ENCODE measurements around the gene ZNF764.
"Not testable (repeated sequence)": the region's sequence is repeated elsewhere in the genome, so short reads cannot be mapped to it uniquely, and the experiment has no call there.

ZNF764 gene

DNA sequence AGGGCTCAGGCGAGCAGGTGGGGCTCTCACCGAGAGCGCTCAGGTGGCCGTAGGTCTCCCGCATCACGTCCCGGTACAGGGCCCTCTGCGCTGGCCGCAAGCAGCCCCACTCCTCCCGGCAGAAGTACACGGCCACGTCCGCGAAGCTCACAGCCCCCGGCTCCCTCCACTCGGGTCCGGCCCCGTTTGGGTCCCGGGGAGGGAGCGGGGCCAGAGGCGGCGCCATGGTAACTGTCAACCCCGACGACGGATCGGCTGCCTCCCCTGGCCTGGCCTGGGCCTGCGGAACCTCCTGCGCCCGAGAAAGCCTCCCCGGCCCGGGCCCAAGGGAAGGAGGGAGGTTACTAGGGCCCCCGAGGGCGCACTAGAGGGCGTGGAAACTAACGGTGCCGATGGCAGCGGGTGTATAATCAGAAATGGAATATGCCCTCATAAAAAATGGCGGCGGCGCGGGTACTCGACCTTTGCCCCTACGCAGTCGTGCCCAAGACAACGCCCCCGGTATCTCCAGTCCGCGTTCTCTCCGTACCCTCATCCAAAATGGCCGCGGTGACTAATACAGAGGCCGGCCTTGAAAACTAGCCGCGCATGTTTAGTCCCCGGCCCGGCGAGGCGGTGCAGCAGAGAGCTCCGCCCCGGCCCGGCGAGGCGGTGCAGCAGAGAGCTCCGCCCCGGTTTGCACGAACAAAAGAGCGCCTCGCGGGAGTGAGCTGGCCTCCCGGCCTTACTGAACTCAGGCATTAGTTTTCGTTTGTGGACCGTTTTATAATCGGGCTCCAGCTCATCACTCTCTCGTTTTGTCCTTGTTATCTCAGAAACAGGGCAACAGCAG, at the start of gene ZNF764:
TSS of gene ZNF764 (minus strand) at position 418 of the 832 bp plus-strand sequence. CDS start at position 226, 192 bp downstream.
- peak; percentile 97 for DNase-seq

DNA sequence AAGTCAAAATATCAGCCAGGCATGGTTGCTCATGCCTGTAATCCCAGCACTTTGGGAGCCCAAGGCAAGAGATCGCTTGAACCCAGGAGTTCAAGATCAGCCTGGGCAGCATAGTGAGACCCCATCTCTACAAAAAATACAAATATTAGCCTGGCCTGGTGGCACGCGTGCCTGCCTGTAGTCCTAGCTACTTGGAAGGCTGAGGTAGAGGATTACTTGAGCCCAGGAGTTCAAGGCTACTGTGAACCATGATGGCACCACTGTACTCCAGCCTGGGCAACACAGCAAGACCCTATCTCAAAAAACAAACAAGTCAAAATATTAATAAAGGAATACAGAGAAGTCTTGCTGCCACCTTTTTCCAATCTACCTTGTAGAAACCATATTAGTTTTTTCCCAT, 47.8 kb upstream of the ZNF764 start:
- no peak for DNase-seq

DNA sequence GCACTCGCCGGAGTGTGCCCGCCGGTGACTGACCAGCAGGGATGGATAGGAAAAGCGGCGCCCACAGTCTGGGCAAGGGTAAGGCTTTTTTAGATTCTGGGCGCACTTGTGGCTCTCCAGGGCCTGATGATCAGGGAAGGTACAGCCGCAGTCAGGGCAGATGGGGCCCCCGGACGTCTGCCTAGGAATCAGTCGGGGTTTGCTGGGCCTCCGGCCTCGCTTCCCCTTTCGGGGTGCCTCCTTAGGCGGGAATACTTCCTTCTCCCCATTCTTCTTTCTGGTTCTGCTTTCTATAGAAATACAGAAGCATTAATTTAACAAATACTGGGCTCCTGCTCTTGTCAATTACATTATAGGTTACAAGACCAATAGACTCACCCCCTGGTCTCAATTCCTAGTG, 47.0 kb upstream of the ZNF764 start:
- DNase-seq = peak; percentile 78

DNA sequence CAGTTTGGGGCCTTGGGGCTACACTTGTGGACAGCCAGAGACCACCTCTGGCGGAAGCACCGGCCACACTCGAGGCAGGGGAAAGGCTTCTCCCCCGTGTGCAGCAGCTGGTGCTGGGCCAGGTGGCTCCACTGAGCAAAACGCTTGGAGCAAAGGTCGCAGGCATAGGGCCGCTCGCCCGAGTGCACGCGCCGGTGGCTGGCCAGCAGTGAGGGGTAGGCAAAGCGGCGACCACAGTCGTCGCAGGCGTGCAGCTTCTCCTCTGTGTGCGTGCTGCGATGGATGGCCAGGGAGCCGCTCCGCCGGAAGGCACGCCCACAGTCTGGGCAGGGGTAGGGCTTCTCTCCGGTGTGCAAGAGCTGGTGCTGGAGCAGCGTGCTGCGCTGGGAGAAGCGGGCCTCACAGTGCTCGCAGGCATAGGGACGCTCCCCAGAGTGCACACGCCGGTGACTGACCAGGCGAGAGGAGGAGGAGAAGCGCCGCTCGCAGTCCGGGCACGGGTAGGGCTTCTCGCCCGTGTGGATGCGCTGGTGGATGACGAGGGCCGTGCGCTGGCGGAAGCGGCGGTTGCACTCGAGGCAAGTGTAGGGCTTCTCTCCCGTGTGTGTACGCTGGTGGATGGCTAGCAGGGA, 46.3 kb upstream of the ZNF764 start:
- no peak for DNase-seq

DNA sequence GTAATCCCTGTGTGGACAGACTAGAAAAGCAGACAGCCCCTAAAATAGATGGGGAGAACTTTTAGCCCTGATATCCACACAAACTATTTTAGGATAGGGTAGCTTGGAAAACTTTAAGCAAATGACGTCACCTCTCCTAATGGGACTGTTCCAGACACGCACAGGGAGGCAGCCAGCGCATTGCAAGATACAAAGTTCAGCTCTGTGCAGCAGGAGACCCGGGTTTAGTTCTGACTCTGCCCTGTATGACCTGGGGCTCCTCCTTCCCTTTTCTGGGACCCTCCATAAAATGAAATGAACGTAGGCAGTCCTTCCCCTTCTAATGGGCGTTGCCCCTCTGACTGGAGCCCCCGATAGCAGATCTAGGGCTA, 45.8 kb upstream of the ZNF764 start:
- no peak for DNase-seq

DNA sequence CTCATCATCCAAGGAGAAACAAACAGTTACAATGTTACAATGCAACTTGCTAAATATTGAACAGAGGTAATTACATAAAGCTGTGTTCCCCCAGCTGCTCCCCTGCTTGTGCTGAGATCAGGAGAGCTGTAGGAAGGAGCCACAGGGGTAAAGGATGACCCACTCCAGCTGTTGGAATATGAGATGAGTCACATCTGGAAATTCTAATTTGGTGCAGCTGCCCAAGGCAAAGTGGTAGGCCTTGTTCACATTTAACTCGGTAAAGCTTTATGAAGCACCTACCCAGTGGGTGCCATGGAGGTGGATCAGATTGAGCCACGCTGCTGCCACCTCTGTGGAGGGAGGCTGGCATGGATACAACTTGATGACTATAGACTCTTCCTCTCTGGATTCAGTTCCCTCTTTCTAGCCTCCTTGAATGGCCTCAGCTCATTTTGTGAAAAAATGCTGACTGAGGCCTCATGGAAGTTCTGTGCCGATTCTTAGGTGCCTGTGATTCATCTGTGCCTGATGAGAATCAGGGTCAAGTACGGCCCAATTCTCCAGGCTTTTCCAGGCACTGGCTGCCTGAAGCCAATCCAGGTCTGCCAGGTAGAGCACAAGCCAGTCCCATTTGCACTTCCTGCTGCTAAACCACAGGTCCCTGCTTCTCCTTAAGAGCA, 44.6 kb upstream of the ZNF764 start:
- peak; percentile 70 for DNase-seq

DNA sequence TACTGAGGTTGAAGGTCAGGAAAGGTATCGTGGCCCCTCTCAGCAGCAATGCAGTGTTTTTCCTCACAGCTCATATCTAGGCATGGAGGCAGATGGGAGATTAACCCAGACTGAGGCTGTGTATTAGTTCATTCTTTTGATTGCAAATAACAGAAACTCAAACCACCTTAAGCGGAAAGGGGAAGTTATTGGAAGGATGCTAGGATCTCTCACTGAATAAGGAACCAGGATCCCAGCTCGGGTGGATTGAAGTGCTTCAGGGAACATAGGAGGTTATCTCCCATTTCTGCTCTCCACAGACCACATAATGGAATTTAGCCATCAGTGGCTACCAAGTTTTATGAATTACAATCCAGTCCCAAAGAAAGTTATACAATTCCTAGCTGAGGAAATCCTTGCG, 43.8 kb upstream of the ZNF764 start:
- DNase-seq = peak; percentile 71

DNA sequence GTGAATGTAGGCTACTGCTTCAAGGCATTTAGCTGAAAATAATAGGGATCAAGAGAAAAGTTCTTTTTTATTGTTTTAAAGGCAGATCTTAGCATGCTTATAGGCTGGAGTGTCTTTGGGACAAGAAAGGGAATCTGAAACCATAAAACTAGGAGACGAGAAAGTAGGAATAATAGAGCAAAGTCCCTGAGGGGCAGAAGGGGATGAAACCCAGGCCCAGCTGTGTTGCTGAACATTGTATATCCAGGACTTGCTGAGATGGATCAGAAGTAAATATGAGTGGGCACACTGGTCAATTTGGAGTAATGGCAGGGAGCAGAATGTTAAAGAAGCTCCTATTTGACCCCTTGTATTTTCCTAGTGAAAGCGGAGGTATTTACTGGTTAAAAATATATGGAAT, 42.8 kb upstream of the ZNF764 start:
- no peak for DNase-seq

DNA sequence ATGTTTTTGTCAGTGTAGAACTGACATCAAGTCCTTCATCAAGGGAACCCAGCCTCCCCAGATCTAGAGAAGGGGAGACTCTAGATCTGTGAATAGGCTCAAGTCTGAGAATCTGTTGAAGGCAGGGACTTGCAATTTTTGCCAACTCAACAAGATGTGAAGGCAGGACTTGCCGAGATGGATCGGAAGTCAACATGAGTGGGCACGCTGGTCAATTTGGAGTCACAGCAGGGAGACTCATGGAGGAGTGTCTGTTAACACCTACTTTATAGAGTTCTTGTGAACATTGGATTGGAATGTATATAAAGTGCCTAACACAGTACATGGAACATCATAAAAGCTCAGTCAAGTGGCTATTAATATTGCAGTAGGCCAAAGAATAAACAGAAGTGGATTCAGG, 42.0 kb upstream of the ZNF764 start:
- DNase-seq = no peak

DNA sequence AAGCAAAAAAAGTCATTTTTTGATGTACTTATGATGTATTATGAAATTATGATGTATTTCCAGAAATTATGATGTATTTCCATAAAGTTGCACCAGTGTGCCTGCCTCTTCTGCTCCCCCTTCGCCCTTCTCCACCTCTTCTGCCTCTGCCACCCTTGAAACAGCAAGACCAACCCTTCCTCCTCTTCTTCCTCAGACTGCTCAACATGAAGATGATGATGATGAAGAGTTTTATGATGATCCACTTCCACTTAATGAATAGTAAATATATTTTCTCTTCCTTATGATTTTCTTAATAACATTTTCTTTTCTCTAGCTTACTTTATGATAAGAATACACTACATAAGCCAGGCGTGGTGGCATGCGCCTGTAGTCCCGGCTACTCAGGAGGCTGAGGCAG, 34.7 kb upstream of the ZNF764 start:
- DNase-seq = no peak

DNA sequence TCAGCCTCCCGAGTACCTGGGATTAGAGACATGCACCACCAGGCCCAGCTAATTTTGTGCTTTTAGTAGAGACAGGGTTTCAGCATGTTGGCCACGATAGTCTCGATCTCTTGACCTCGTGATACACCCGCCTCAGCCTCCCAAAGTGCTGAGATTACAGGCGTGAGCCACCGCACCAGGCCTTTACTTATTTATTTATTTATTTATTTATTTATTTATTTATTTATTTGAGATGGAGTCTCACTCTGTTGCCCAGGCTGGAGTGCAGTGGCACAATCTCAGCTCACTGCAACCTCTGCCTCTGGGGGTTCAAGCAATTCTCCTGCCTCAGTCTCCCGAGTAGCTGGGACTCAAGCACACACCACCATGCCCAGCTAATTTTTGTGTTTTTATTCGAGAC, 32.7 kb upstream of the ZNF764 start:
- not testable (repeated sequence) for DNase-seq

DNA sequence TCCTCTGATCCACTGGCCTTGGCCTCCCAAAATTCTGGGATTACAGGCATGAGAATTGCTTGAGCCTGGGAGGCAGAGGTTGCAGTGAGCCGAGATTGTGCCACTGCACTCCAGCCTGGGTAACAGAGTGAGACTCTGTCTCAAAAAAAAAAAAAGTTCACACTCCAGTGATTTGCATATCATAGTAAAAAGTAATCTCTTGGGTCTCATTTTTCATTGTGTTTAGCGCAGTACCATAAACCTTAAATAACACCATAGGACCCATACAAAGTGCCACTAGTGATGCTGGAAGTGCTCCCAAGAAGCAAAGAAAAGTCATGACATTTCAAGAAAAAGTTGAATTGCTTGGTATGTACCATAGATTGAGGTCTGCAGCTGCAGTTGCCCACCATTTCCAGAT, 31.4 kb upstream of the ZNF764 start:
- not testable (repeated sequence) for DNase-seq

DNA sequence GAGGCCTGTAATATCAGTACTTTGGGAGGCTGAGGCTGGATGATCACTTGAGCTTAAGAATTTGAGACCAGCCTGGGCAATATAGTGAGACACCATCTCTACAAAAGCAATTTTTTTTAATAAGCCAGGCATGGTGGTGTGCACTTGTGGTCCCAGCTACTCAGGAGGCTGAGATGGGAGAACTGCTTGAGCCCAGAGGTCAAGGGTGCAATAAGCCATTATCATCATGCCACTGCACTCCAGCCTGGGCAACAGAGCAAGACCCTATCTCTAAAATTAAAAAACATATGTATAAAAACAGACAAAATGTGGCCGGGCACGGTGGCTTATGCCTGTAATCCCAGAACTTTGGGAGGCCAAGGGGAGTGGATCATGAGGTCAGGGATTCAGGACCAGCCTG, 30.5 kb upstream of the ZNF764 start:
- DNase-seq = no peak

DNA sequence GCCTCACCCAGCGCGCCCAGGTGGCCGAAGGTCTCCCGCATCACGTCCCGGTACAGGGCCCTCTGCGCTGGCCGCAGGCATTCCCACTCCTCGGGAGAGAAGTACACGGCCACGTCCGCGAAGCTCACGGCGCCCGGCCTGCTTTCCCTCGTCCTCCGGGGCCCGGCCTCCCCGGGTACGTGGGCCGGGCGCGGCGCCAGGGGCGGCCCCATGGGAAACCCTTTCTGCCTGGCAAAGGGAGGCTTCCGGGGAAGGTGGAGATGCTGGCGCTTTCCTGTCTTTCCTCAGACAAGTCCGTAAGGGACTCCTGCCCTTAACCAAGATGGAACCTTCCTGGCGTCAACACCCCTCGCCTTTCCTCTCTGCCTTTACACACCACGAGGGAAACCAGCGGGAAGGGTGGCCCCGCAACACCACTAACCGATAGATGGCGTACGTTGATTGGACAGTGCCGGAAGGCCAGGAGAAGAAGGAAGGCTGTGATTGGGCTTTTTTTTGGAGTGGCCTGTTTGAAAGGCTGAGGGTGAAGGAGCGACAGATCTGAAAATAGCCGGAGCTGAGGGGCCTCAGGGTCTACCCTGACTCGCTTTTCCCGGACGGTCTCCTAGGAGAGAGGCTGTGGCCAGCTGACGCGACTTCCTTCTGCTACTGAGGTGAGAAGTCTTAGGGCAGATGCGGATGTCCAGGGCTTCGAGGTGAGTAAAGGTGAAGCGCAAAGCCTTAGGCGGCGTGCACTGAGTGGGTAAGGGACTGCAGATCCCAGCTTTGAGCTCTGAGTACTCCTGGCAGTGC, 27.4 kb upstream of the ZNF764 start, which contains the start of gene ZNF785:
TSS of gene ZNF785 (minus strand) at position 298 of the 792 bp plus-strand sequence. CDS start at position 212, 86 bp downstream.
- DNase-seq = peak; percentile 98

DNA sequence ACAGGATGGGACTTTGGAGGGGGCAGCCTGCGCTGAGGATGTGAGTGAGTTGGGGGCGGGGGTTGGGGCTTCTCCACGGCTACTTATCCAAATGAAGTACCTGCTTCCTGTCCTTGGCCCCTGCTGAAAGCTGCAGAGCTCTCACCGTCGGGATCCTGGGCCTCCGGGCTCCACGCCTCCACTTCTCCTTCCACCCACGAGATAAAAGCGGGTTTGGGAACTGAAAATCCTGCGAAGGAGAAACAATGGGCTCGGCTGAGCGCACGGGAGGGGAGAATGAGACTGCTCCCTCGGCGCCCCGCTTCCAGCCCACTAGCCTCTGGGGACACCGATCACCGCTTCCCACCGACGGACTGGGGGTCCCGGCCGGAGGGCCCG, 26.8 kb upstream of the ZNF764 start:
- DNase-seq = peak; percentile 23

DNA sequence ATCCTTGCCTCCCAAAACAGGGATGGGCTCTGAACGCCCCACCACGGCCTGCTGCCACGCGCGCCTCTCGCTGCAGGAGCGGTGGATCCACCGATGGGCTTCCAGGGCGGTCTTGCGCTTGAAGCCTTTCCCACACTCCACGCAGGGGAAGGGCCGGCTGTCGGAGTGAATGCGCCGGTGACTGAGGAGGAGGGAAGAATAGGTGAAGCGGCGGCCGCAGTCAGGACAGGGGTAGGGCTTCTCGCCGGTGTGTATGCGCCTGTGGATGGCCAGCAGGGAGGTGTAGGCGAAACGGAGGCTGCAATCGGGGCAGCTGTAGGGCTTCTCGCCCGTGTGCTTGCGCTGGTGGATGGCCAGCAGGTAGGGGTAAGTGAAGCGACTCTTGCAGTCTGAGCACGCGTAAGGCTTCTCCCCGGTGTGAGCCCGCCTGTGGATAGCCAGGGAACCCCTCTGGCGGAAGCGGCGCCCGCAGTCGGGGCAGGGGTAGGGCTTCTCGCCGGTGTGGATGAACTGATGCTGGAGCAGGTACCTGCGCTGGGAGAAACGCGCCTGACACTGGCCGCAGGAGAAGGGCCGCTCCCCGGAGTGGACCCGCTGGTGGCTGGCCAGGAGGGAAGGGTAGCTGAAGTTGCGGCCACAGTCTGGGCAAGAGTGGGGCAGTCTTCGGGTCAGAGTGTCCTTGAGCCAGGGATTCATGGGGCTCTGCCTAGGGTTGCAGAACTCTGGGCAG, 24.6 kb upstream of the ZNF764 start:
- DNase-seq = no peak

DNA sequence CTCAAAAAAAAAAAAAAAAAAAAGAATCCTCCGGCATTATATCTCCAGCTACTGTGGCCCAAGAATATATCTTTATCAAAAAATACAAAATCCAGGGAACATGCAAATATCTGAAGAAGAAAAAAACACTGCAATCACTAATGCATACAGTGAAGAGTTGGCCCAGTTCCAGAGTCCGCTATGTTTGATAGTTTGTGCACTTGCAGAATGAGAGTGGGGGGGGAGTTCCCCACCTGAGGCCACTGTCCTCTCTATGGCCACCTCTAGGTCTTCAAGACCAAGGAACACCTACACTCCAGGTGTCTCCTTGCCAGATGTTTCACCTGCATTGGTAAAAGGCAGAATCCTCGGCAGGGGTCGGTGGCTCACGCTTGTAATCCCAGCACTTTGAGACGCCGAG, 23.3 kb upstream of the ZNF764 start:
- DNase-seq = no peak

DNA sequence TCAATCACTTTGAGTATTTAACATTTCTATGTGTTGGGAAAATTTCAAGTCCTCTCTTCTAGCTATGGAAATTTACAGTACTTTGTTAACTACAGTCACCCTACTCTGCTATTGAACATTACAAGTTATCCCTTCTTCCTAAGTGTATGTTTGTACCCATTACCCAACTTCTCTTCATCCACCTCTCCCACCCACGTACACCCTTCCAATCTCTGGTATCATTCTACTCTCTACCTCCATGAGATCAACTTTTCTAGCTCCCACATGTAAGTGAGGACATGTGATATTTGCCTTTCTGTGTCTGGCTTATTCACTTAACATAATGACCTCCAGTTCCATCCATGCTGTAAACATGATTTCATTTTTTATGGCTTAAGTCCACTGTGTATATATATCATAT, 16.5 kb upstream of the ZNF764 start:
- no peak for DNase-seq

DNA sequence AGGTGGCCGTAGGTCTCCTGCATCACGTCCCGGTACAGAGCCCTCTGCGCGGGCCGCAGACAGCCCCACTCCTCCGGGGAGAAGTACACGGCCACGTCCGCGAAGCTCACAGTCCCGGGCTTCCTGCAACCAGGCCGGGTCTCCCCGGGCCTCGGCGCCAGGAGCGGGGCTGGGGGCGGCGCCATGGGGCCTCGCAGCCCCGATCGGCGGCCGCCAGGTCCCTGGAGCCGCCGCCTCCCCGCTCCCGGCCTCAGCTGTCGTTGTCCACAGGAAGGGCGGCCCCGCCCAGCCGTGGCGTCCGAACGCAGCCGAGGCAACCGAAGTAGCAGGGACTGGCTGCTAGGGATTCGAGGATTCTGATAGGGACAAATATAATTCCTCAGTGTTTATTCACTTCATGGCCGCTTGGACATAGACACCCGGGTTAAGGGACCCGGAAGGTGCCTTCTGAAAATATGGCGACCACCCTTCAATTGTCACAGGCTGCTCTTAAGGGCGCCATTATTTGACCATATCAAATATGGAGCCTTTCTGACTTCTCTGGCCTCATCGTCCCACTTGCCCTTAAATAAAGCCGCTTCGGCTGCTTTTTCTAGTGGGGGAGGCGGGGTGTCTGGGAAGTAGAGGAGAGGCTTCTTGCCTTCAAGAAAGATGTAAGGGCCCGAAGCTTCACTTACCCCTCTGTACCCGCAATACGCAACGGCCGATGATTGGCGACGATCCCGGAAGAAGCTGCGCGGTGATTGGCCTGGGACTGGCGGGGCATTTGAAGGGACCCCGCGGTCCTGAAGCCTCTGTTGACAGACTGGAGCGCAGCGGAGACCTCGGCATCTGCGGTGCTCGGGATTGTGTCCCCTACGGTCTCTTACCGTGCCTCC, 13.5 kb upstream of the ZNF764 start, which contains the start of gene ZNF688:
TSS of gene ZNF688 (minus strand) at position 270 of the 878 bp plus-strand sequence. CDS start at position 185, 85 bp downstream.
- DNase-seq = peak; percentile 98

DNA sequence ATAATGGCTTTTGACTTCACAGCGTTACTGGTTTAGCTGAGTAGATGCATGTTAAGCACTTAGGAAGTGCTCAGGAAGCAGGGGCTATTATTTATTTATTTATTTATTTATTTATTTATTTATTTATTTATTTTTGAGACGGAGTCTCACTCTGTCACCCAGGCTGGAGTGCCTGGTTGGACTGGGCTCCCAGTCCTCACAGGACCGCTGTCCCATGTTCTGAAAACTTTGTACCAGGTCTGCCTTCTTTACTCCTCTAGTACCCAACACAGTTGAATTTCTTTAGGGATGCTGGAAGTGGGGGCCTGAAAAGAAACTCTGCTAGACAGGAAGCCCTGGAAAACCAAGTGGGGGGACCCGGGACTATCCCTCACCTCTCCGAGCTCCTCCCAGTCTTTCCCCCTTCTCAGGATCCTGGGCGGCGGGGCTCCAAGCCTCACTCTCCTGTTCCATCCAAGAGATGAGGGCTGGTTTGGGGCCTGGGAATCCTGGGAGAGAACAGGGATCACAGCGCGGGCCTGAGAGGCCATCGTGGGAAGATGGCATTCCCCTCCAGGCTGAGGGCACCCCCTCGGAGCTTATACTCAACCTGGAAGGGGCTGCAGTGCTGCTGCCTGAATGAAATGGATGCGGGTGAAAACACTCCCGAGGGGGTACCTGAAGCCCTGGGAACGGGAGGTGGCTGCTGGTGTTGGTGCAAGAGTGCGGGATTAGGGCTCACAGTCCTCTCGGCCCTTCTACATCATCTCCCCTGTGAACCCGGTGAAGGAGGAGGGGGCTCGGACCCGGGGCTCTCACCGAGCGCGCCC, 12.7 kb upstream of the ZNF764 start:
- no peak for DNase-seq
